ENCODE results near the gene GRK4.
"Not testable (repeated sequence)": the region's sequence is repeated elsewhere in the genome, so short reads cannot be mapped to it uniquely, and the experiment has no call there.

The GRK4 gene

DNA sequence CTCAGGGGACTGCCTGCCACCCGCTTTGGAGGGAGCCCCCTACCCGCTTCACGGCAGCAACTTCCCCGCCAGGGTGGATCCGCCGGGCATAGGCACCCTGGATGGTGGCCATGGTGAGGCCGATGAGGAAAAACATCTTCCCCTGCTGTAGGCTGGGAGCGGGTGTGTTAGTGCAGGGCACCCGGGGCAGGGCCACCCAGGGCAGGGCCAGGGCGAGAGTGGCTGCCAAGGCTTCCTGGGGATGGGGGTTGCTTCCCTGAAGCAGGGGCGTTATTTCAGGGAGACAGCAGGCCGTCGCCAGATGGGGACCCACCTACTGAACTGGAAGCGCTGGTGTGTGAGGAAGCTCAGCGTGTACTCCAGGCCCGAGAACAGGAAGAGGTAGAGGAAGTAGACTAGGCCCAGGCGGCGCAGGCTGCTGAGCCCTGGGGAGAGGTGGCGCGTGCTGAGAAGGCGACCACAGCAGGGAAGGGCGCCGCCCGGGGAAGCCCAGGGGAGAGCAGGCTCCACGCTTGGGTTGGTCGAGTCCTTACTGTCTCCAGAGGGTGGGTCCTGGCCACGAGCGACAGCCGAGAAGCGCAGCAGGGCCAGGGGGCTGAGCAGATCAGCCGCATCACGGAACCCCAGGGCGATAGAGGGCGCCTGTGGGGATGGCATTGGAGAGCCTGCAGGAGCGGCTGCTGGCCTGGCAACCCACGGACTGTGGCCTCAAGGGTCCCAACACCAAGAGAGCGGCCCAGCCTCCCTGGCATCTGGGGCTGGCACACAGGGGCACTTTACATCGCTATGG lies 31.7 kb upstream of the GRK4 start:
- DNase-seq = no peak

DNA sequence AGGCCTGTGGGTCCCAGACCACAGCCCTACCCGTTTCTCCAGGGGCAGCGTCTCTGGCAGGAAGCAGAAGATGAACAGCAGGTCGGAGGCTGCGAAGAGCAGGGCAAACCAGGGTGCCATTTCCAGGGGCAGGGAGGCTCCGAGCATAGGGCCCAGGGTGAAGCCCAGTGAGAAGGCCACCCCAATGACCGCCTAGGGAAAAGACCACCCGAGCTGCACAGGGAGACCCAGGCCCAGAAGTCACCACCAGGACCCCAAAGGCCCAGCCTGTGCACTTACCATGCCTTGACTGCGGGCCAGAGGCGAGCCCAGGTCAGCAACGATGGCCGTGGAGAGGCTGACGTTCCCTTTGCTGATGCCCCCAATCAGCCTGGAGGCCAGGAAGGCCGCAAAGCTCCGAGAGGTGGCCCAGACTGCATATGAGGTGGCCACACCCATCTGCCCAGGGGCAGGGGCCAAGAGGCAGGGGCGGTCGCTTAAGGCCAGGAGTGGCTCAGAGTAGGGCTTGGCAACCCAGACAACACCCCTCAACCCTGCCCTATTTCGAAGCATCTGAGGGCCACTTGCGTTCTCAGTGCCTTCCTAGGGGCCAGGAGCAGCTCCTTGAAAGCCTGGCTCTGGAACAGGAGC lies 30.9 kb upstream of the GRK4 start:
- DNase-seq = no peak

DNA sequence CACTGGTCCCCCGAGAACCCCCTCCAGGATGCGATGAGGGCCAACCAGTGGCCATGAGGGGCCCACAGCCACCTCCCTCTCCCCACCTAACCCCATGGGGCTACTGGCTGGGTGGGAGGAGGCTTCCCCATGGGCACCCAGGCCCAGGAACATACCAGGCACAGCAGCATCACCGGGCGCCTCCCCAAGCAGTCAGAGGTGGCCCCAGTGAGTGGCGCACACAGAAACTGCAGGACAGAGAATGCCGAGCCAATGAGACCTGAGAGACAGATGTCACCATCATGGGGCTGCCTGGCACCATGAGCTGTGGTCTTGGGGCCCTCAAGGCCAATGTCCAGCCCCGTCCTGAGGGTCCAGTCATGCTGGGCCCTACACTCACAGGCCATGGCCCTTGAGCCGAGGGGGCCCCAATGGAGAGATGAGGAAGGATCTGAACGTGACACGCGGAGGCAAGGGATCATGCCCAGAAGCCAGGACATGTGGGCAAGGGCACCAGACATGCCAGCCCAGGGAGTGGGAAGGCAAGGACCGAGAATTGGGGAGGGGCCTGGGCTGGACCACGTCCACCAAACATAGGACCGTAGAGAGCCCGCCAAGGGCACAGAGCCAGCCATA lies 30.3 kb upstream of the GRK4 start:
- no peak for DNase-seq

DNA sequence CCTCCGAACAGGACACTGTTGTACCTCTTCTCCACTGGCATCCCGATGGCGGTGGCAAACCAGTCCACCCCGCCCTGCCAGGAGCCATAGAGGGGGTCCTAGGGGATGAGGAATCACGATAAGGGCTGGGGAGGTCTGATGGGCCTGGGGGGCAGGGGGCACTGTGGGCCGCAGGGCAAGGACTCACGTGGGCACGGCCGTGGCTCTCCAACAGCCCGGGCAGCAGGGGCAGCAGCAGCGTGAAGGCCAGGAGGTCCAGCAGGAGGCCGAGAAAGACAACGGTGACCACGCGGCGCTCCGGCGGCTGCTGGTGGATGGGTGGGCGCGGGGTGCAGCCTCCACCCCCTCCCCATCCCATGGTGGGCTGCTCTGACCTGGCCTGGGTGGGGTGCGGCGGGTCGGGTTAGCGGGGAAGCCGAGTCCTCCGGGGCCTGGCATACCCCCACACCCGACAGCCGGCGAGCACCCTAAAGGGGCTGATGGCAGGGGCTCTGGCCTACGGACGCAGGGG lies 29.8 kb upstream of the GRK4 start:
- DNase-seq = no peak

DNA sequence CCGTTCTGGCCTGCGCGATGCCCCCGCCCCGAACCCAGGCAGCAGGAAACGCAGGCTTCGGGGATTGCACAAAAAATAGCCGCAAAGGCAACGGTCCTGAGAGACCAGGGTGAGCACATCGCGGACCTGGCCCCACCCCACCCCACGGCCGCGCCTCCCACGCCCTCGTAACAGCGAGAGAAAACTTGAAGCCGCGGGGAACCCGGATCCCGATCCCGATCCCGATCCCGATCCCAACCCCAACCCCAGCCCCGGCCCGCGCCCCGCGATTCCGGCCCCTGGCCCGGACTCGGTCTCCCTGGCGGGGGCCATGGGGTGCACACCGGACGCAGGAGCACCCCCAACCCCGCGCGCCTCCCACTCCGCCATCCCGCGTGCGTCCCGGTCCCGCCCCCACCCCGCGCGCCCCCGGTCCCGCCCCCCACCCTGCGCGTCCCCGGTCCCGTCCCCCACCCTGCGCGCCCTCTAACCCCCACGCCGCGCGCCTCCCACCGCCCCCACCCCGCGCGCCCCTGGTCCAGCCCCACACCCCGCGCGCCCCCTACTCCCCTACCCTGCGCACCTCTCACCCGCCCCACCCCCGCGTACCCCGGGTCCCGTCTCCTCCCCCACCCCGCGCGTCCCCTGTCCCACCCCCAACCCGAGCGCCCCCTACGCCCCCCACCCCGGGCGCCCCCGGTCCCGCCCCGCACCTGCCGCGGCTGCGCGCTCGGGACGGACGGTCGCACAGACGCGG lies 29.1 kb upstream of the GRK4 start:
- DNase-seq = no peak

DNA sequence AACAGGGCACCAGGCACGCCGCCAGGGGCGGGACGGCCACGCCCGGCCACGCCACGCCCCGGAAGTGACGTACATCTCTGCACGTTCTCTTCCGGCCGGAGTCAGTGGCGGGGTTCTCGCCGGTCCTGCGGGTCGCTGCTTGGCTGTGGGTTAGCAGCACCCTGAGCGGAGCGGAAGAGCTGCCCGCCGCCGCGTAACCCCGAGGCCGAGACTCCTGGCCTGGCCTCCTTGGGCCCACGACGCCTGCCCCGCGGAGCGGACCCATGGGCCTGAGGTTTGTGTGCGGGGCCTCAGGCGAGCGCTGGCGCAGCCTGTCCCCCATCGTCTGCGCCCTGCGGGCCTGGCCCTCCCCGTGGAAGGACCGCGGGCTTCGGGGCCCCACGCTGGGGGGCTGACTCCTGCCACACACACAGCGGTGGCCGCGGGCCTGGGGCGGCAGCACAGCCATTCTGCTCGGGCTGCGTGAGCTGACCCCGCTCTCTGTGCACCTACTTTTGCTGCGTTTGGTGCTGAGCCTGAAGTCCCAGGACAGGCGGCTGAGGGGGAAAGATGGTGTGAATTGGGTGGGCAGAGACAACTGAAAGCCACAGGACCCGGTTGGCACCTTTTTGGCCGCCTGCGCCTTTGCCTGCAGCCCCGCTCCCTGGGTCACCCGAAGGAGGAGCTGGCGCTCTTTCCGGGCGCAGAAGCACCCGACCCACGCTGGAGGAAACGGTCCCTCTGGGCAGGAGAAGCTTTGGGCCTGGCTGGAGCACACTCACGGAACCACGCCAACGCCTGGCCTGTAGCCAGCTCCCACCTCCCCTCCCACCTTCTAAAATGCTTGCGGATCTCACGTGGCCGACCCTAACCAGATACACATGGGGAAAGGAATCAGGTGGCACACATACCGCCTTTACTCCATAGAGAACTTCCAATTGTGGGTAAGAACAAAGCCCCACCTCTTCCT lies 28.3 kb upstream of the GRK4 start:
- DNase-seq = peak; percentile 24

DNA sequence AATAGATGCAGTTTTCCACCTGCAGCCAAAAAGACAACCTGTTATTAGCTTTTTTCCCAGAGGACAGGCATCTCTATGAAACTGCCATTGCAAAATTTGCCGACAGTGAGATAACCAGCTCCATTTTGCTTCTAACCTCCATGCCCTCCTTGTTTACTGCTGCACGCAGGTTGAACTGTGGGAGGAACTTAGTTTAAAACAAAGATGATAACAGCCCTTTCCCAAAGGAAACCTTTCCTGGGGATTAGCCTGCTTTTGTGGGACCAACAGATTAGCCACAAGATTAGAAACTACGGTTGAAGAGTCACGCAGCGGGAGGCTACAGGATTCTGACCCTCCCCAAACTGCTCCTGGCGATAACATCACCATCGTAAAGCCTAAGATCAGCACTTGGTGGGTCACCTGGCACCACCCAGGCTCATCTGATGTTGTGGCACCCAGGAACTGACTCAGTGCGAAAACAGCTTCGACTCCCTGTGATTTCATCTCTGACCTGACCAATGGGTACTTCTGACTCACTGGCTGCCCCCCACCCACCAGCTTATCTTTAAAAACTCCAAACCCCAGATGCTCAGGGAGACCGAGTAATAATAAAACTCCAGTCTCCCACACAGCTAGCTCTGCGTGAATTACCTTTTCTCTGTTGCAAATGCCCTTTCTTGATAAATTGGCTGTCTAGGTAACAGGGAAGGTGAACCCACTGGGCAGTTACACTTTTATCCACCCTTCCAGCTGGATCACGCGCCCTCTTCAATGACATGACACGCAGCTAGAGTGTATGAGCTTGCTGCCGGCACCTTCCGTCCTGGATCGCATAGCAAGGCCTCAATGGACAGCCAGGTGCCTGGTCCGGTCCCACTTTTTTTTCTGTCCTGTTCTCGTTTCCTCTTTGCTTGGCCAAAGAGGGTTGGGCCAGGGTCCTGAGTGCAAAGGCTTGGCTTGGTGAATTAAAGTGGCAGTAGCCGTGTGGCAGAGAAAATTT lies 27.3 kb upstream of the GRK4 start:
- no peak for DNase-seq

DNA sequence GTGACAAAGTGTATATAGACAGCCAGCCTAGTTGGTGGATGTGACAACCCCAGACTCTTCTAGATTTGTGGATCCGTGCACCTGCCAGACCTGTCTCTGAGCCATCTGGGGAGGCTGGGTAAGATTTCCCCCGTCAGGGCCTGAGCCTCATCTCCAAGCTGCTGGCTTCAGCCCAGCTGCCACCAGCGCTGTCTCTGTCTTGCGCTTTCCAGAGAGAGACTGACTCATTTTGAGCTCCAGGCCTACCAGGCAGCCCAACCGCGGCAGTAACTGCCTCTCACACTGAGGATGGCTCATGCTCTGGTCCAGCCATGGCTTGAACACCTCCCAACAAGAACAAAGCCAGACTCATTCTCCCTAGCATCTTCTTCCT lies 26.6 kb upstream of the GRK4 start:
- DNase-seq = no peak

DNA sequence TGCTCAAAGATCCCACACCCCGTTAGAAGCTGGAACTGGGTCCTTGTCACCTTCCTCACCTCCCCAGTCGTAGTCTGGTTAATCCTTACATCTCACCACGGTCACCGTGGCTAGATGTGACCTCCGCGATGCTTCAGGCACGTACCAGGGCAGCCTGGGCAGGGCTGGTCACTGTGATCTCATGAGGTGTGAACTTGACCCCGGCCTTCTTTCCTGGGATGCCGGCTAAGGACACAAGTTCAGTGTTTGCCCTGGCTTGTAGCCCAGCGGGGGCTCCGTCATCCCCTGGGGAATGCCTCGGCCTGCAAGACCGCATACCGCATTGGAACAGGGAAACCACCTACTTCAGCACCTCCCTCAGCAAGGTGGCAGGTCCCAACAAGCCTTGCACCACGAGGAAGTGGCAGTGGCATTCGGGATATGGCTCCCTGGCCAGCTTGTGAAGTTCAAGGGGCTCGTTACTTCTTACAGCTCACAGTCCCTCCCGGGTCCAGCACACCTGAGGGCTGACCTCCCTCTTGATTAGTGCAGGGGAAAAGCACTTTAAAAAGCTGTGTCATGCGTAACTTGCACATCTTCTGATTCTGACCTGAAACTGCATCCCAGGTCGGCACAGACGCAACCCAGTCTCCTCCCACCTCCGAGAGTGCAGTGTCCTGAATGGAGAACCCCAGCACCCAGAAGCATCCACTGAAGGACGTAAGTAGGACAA lies 26.1 kb upstream of the GRK4 start:
- DNase-seq = no peak

DNA sequence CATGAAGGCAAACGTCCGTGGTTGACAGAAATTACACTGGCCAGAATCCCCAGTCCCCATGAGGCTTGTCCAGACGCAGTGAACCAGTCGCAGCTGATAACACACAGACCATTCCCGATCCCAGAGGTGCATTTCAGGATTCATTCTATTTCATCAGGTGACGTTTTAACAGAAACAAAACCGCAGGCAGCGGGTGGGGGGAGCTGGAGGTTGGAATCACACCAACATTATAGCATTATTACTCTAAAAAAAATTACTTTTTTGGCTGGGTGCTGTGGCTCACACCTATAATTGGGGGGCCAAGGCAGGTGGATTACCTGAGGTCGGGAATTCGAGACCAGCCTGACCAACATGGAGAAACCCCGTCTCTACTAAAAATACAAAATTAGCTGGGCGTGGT lies 25.4 kb upstream of the GRK4 start:
- DNase-seq = no peak

DNA sequence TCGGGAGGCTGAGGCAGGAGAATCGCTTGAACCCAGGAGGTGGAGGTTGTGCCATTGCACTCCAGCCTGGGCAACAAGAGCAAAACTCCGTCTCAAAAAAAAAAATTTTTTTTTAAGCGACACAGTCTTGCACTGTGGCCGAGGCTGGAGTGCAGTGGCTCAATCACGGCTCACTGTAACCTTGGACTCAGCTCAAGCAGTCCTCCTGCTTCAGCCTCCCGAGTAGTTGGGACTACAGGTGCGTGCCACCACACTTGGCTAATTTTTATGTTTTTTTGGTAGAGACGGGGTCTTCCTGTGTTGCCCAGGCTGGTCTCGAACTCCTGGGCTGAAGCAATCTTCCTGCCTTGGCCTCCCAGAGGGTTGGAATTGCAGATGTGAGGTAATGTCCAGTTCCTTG lies 25.0 kb upstream of the GRK4 start:
- DNase-seq = not testable (repeated sequence)

DNA sequence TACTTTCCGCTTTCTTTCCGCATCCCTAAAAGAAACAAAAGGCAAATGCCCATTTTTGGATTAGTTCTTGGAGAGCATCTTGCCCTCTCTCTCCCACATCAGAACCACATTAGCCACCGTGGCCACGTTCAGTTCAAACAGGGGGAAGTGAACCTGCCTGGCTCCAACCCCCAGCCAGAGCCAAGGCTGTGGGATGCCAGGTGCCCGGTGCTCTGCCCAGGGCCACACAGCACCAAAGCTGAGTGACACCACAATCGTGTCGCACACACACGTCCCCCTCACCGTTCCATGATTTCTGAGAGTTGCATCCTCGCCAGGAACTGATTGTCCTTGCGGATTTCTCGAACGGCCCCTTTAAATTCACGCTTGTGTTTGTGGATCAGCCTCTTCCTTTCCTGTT lies 24.5 kb upstream of the GRK4 start:
- DNase-seq = no peak

DNA sequence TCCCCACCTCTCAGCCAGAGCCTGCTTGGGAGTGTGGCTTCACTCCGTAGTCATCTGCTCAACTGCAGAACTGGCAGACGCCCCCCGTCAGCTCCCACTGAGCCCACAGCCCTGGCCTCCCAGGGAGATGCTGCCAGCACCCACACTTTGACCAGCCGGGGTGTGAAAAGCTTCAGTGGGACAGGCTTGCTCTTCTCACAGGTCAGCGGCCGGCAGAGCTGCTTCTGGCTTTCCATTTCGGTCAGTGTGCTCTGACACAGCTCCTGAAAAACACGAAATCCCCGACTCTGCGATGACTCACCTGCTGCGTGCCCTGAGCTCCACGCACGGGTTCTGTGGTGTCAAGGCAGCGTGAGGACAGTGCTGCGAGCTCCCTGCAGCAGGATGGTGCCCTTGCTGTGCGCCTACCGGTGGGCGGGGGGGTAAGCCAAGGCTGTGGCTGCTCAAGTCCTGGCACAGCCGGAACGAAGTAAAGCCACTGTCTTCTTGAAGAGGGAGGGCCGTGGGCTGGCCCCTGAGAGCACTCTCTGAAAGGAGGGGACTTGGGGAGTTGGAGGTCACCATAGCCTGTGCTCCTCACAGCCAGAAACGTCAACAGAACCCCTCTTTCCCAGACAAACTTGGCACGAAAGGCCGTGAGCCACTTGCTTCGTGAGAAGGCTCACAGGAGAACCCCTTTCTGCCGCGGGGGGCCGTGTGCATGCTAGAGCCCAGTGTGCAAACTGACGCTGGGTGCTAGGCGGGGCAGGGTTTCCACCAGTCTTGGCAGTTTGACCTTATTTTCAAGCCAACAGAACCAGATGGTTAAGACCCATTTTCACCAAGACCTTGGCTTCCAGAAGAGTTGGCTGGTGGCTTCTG lies 23.8 kb upstream of the GRK4 start:
- DNase-seq = no peak

DNA sequence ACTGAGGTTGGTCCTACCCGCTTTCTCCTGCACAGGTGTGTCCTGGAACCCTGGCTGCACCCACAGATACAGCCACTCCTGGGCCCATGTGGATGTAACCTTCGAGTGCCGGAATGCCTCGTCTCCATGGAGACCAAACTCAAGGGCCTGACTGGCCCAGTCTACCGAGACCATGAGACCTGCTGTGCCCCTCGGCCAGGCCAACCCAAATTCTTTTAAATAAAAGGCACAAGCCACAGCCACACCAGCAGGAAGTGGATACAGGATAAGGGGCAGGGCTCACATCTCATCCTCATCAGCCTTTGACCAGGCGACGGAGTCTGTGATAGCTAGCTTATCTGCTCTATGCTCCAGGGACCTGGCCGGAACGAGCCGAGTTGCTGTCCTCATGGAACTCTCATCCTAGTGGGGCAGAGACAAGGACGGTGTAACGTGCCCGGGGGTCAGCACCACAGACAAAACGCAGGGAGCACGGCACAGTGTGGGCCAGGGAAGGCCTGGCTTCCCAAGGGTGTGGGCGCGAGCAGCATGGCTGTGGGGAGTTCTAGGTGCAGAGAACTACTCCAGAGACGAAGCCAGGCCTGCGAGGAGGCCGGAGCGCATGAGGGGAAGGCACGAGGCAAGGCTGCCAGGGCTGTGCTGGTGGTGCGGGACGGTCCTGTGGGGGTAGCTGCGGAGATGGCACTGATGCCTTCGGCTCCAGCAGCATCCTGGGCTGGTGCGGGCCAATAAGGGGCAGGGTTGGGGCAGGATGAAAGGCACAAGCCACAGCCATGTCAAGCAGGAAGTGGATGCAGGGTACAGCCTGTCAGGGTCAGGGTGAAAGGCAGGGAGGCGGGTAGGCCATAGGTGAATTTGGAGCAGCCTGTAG lies 22.9 kb upstream of the GRK4 start:
- no peak for DNase-seq

DNA sequence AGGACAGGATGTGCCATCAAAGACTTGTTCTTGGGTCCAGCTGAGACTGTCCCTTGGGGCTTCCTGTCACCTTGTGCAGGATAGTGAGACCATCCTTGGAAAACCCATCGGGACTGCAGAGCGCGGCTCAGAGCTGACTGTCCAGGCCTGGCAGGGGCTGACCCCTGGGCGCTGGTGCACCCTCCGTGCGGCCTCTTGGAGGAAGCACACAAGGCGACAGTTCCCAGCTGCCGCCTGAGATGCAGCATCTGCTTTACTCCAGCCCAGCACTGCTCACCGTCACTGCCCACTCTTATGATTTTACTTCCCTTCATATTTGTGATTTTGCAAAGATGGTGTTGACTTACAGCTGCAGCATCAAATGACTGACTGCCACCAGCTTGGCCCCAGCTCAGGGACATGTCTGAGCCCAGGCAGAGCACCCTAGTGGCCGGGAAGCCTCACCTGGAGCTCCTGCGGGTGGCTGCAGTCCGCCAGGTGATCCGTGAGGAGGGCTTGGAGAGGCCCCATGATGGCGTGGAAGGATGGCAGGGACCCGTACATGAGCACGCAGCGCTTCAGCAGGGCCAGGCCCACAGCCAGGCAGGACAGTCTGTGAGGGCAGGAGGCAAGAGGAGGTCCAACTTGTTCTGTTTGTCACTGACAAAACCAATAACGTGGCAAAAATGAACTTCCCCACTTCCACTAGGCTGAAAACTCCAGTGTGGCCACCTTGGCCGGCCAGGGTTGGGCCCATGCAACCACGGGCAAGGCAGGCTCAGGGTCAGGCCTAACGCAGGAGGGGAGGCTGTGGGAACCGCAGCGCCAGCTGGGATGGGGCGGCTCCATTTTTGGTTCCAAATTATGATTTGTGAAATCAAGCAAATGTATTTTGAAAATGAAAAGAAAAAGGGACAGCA lies 22.0 kb upstream of the GRK4 start:
- no peak for DNase-seq

DNA sequence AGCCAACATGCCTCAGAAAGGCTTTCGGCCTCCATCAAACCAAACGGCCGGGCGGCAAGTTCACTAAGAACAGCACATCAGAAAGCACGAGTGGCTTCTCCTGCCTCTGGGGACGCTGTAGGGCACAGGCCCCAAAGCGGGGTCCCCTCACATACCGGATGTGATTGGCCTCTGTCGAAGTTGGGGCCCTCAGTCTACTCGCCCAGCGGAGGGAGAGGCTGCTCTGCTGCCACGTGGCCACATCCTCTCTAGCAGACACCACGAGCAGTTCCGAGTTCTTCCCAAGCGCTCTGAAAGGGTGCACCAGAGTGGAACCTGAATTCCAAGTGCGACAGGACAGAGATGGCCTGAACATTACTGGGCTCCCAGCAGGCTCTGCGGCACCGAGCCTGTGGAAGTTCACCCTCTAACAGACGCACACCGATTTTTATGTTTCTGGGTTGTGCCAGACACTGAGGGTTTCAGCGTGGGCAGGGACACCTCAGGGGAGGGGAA lies 21.3 kb upstream of the GRK4 start:
- DNase-seq = no peak
